Inflammatory macrophage (primary cell): Measurements from ENCODE around the gene PRDM16.

Experiments
- DNase-seq, 2 donors: peaks; one replicate each; pipeline ENCODE4 v3.0.0-alpha.2; 2020 to 2022

PRDM16 gene

GRCh38 chr1:3382326-3383057 lies 313.5 kb downstream of the PRDM16 start:
- no peak for DNase-seq

GRCh38 chr1:3383679-3384078 lies 314.7 kb downstream of the PRDM16 start:
- no peak for DNase-seq

DNA sequence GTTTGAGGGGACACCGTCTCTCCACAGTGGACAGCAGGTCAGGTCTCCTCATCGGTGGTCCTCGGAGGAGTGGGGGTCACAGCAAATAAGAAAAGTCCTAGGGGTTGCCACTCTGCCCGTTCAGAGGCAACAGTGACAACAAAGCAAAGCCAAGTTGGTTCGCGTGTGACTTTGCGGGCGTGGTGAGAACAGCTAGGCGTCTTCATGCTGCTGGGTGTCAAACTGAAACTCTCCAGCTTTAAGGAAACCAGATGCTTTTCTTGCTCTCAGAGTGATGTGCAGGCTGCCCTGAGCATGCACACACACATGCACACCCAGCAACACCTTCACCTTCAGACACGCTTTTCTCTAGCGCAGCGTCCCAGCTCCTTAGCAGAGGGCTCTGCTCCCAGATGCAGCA lies 315.4 kb downstream of the PRDM16 start:
- no peak for DNase-seq

GRCh38 chr1:3386205-3387002 lies 317.4 kb downstream of the PRDM16 start:
- DNase-seq, result no peak

DNA sequence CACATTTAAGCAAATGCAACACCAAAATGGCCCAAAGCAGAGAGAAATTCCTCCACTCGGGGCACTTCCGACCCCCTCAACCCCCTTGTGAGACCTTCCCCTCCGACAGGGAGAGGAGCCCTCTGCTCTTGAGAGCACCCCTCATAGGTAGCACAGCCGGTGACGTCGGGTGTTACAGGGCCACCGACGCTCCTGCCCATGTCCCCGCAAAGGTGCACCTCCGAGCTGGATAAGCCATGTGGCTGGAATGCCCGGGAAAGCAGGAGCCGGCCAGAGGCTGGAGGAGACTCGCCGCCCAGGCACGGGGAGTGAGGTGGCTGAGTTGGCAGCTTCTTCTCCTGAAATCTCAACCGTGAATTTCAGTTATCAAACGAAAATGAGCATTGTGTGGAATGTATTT lies 318.4 kb downstream of the PRDM16 start:
- DNase-seq, result no peak

DNA sequence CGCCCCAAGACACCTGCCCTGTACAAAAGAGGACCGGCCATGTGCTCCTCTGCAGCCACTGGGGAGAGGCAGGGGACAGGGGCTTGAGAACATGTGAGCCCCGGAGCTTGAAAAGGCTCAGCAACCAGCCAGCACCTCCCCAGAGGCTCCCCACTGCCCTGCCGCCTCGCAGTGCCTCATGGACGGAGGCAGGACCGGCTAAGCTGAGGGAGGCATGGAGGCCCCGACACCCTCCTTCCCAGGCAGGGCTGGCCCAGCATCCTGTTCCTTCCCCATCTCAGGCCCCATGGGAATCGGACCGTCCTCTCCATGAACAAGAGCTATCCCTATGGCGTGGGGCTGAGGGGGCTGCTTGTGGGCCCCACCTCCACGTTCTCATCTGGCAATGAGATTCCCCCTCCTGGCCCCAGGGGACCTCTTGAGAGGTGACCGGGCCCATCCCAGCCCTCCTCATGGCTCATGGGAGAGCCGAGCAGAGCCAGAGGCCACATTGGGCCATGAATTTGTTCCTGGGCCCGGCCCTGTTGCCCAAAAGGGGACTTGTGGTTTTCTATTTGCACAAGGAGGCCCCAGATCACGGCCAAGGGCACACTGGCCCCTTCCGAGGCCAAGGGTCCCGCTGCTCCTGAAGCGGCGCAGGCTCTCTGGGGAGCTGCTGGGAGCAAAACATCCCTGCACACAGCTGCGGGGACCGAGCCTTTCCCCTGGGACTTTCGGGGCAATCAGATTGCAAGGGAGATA lies 320.3 kb downstream of the PRDM16 start:
- no peak for DNase-seq

GRCh38 chr1:3390291-3390690 lies 321.3 kb downstream of the PRDM16 start:
- DNase-seq, result no peak

DNA sequence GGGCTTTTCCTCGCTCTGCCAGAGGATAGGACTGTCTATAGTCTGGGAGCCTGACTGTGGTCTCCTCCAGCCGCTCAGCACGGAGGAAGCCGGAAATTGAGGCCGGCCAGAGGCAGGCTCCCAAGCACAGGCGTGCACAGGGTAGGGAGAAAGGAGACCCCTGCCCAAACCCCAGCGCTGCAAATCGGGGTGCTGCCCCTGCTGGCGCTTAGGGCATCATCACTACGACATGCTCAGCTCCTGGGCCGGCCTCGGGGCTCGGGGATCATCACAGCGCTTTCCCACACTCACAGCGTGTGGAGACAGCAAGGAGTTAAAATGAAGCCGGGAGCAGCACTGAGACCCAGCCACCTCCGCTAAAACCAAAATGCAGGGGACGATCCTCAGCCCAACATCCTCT lies 322.7 kb downstream of the PRDM16 start:
- DNase-seq, result no peak

DNA sequence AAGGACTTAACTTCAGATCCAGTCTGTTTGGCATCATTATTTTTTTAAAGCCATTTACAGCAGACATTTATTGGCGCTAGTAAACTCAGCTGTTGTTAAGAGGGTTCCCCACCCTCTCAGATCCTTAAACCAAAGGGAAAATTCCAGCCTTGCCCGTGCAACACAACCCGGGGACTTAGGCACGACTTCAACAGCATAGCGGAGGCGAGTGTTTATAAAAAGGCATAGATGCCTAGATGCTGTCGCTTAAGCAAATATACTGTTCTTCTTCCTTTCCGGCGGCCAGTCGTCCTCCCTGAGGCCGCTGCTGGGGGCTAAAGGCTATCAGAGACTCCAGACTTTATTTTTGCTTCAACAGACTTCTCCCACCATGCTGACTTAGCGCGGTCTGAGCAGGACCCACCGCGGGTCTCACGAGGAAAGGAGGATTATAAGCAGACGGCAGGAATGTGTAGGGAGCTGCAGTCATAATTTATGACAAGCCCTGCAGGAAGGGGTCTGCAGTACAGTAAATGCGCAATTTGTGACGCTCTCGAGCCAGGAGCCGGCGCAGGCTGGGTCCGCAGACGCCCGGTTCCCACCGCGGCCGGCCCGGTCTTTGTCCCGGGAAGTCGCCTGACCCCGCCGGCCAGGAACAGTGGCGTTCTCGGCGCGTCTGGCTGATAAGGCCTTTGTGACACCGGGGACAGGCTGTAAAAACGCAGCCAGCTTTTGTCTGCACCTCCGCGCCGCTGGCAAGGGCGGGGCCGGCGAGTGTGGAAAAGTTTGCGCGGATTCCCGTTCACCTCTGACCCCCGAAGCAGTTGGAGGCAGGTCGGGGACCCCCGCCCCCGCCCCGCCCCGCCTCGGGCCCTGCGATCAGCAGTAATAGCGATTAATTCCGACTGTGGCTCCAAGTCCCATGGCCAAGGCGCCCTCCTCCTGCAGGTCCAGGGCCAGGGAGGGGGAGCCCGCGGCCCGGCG lies 324.3 kb downstream of the PRDM16 start:
- DNase-seq, result no peak

DNA sequence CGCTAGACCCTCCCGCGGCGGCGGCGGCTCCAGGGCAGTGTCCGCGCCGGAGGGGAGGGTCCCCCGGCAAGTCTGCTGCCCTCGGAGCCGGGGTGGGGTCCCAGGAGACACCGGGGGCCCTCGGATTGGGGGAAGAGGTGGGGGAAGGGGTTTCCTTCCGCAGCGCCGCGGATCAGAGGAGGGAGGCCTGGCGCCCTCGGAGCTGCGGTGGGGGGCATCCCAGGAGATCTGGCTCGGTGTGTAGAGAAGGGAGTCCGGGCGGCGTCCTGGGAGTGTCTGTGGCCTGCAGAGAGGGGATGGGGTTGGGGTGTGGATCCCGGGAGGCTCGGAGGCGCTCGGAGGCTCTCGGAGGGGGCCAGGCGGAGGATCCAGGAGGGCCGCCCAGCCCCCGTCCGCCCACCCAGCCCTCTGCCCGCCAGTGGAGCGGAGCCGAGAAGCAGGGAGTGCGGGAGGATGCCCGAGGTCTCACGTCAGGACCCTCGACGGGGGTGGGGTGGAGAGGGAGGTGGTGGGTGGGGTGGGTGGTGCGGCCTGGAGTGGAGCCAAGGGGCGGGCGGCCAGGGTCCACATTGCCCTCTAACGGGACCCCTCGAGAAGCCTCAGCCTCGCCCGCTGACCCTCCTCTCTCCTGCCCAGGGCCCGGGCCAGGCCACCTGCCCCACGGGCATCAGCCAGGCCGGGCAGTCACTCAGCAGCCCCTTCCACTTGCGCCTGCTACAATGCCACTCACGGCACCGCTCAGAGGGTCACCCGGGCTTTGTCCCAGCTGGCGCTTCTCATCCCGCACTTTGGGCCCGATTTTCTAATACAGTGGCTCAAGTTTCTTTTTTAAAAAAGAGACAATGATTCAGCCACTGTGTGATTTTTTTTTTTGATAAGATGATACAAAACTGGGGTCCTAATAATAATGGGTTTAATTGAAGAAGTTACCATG lies 325.3 kb downstream of the PRDM16 start:
- DNase-seq, result no peak

- DNase-seq, result no peak
Observed at GRCh38 chr1:3396411-3396810, 327.4 kb downstream of the PRDM16 start.

- no peak for DNase-seq
Observed at GRCh38 chr1:3397311-3397710, 328.3 kb downstream of the PRDM16 start.

DNA sequence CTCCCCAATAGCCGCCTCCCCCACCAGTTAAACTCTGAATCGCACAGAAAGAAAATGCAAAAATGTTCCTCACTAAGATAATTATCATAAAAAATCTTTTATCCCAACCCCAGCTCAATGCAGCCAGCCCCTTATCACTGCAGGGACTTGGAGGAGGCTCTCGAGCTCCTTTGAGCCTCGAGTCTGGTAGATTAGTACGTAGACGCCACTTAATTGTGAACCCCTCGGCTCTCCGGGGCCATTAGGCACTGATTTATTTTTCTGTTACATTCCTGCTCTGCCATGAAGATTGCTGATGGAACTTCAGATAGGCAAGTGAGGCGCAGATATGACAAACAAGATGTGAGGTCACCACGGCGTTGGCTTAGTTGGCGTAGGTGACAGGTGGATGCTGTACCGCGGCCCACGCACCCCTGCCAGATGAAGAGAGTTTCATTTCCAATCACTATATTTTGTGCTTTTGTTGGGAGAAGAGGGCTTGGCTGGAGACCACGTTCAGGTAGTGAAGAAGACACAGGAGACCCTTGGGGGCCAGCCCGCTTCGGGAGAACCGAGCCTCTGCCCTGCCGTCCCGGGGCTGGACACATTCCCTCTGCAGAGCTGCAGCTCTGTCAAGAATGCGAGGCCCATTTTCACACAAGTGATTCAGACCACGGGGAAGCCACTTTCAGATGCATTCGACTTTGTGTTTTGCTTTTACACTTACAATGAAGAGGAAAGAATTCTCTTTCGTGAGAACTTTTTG lies 329.6 kb downstream of the PRDM16 start:
- DNase-seq, result no peak

GRCh38 chr1:3399732-3400131 lies 330.7 kb downstream of the PRDM16 start:
- DNase-seq, result no peak

GRCh38 chr1:3401585-3402257 lies 332.7 kb downstream of the PRDM16 start:
- no peak for DNase-seq

- no peak for DNase-seq
Observed at GRCh38 chr1:3402258-3403010, 333.4 kb downstream of the PRDM16 start.

- no peak for DNase-seq
Observed at GRCh38 chr1:3403011-3403345, 334.0 kb downstream of the PRDM16 start.

- DNase-seq, result no peak
Observed at GRCh38 chr1:3403388-3404231, 334.6 kb downstream of the PRDM16 start.
